Spleen (tissue), 7 donors: Measurements from ENCODE around the gene PHLPP2.

Experiments used
- POLR2A ChIP-seq, 3 donors: fragments of 450-650 bp; IDR thresholded peaks; one replicate each; pipeline ENCODE4 v1.5.1; 2017; ENCODE audit warnings: antibody characterized with exemption in 3 of 3, mild to moderate bottlenecking in 1 of 3
- POLR2AphosphoS5 ChIP-seq, 3 donors: sonication (generic); formaldehyde crosslinking; IDR thresholded peaks; one replicate each; pipeline ENCODE4 v1.5.1; 2017; ENCODE audit warnings: antibody characterized with exemption in 3 of 3
- TF ChIP-seq, protein P1 (sequence below), 11 experiments: fragments of 200-600 bp in 7 of 11; fragments of 450-650 bp in 4 of 11; sonication (generic) in 4 of 11; IDR thresholded peaks in 8 of 11; conservative IDR thresholded peaks in 3 of 11; 1 replicate in 7 of 11; 2 replicates in 4 of 11; pipeline versions ENCODE4 v1.4.0 to v1.8.0; 2016 to 2021; ENCODE audit warnings: antibody characterized with exemption in 11 of 11, inconsistent platforms in 4 of 11, mild to moderate bottlenecking in 1 of 11
- donor health status: DM: no; HTN: no; CAD: no; lungs with moderate emphysema.
- donor health status: DM: no; HTN: no; CAD: no.
- donor health status: DM: no; HTN: no; CAD: no.

DNA sequence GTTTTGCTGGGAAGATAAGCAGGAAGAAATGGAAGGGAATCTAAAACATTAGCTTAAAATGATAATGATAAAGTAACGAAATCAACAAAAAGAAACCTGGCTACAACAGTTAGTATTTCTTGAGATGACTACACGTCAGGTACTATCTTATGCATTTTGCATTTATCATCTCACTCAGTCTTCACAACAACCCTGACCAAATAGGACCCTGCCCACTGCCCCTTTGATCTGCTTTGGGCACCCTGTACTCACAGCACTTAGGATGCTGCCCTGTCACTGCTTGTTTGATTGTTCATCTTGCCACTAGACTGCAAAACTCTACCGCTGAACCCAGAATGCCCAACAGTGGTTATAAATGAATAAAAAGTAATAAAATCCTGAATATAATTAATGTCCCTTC lies 53.3 kb downstream of the PHLPP2 start:
- no peak for TF ChIP-seq POLR2A (IDR thresholded peaks at IDR 0.05)
- TF ChIP-seq POLR2AphosphoS5 (IDR thresholded peaks at IDR 0.05) = no peak
- TF ChIP-seq, protein P1, sequence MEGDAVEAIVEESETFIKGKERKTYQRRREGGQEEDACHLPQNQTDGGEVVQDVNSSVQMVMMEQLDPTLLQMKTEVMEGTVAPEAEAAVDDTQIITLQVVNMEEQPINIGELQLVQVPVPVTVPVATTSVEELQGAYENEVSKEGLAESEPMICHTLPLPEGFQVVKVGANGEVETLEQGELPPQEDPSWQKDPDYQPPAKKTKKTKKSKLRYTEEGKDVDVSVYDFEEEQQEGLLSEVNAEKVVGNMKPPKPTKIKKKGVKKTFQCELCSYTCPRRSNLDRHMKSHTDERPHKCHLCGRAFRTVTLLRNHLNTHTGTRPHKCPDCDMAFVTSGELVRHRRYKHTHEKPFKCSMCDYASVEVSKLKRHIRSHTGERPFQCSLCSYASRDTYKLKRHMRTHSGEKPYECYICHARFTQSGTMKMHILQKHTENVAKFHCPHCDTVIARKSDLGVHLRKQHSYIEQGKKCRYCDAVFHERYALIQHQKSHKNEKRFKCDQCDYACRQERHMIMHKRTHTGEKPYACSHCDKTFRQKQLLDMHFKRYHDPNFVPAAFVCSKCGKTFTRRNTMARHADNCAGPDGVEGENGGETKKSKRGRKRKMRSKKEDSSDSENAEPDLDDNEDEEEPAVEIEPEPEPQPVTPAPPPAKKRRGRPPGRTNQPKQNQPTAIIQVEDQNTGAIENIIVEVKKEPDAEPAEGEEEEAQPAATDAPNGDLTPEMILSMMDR (IDR thresholded peaks at IDR 0.05 in 8 of 11, conservative IDR thresholded peaks at IDR 0.05 in 3 of 11) = no peak
